ES-I3 (cell line): ENCODE data around the gene CCDC6.
"Not testable (repeated sequence)": the region's sequence is repeated elsewhere in the genome, so short reads cannot be mapped to it uniquely, and the experiment has no call there.

Experiments used
- H3K36me3 ChIP-seq: 2 replicates; pipeline ENCODE4 v1.6.1; 2013; ENCODE audit warnings: mild to moderate bottlenecking, low read length, control low read depth, moderate library complexity; ENCODE audit not compliant: insufficient read depth
- H3K4me1 ChIP-seq: 2 replicates; pipeline ENCODE4 v1.6.1; 2013; ENCODE audit warnings: mild to moderate bottlenecking, control low read depth, low read length; ENCODE audit not compliant: insufficient read depth
- H3K9ac ChIP-seq: 2 replicates; pipeline ENCODE4 v1.6.1; 2013; ENCODE audit warnings: low read depth, mild to moderate bottlenecking, low read length, moderate library complexity
- H3K9me3 ChIP-seq: 2 replicates; pipeline ENCODE4 v1.6.1; 2013; ENCODE audit warnings: mild to moderate bottlenecking, low read length, moderate library complexity; ENCODE audit not compliant: control insufficient read depth, insufficient read depth

Gene CCDC6

DNA sequence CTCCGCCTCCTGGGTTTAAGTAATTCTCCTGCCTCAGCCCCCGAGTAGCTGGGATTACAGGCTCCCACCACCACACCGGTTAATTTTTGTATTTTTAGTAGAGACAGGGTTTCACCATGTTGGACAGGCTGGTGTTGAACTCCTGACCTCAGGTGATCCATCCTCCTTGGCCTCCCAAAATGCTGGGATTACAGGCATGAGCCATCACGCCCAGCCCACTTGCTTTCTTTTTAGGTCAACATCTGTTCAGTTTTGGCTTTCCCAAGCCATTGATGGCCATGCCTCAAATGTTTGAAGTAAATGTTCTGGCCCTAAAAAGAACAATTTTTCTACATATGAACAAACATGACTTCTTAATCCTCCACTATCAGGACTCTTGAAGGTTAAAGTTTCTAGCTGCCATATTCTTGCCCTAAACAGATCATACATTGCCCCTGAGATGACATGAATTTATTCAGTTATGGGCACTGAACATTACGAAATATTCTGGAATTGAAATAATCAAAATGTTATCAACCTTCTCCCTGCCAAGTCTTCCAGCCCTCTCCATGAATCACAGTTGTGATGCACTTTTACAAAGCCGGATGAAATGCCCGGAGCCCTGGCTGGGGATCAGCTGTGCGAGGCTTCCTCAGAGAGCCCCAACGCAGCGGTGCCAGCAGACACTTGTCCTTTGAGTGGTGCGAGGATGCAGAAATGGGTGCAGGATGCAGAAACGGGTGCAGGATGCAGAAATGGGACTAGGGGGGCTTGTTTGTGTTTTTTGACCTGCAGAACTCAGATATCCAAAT is 156.0 kb downstream of the CCDC6 start:
- H3K9me3 ChIP-seq, result no peaks in the 10 kb centered on the region; the same call in 1 of the 2 replicates
- no peaks in the 10 kb centered on the region for H3K36me3 ChIP-seq
- no peak overlapping the region for H3K9ac ChIP-seq
- H3K4me1 ChIP-seq, result no peaks in the 10 kb centered on the region

DNA sequence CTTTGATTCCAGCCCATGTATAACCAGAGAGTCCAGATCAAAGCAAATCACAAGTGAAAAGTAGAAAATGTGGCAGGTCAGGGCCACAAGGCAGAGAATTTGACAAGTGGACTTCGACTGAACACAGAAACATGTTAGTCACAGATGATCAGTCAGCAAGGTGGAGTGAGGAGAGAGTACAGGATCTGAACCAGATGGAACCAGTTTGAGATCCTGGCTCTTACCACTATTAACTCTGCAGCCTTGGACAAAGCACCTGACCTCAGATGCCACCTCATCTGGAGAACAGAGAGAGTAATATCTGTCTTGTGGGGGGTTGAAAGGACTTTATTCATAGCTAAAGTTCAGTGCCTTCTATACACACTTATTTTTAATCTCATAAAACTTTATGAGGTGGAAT is 157.5 kb downstream of the CCDC6 start:
- Histone ChIP-seq H3K4me1 (no peaks in the 10 kb centered on the region), H3K36me3 (no peaks in the 10 kb centered on the region), H3K9ac (no peak overlapping the region), H3K9me3 (no peaks in the 10 kb centered on the region; the same call in 1 of the 2 replicates)

DNA sequence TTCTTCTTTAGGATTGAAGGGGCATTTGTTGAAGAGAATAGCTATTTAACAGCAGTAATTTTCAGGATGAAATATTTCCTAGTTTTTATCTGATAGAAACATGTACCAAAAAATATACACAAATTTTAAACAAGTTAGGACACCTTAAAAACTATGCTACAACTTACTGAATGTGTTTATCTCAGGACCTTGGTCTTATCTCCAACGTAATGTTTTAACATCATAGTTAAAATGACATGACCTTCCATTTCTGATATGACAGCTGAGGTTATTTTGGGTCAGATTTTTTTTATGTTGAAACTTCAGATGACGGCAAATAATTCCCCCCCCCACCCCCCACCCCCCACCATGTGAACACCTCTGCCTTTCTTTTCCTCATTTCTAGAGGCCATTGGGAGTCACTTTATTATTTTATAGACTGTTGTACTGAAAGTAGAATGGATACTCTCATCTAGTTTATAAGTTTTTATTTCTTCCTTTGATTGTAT is 161.1 kb downstream of the CCDC6 start:
- Histone ChIP-seq H3K9ac (no peak overlapping the region), H3K9me3 (peaks cover 2% of the 10 kb centered on the region), H3K36me3 (no peaks in the 10 kb centered on the region), H3K4me1 (no peaks in the 10 kb centered on the region)

DNA sequence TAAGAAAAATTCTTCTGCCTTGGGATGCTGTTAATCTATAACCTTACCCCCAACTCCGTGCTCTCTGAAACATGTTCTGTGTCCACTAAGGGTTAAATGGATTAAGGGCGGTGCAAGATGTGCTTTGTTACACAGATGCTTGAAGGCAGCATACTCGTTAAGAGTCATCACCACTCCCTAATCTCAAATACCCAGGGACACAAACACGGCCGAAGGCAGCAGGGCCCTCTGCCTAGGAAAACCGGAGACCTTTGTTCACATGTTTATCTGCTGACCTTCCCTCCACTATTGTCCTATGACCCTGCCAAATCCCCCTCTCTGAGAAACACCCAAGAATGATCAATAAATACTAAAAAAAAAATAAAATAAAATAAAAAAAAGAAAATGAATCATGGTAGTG is 161.6 kb downstream of the CCDC6 start:
- not testable (repeated sequence) for H3K9ac ChIP-seq, H3K9me3 ChIP-seq, H3K36me3 ChIP-seq, H3K4me1 ChIP-seq

DNA sequence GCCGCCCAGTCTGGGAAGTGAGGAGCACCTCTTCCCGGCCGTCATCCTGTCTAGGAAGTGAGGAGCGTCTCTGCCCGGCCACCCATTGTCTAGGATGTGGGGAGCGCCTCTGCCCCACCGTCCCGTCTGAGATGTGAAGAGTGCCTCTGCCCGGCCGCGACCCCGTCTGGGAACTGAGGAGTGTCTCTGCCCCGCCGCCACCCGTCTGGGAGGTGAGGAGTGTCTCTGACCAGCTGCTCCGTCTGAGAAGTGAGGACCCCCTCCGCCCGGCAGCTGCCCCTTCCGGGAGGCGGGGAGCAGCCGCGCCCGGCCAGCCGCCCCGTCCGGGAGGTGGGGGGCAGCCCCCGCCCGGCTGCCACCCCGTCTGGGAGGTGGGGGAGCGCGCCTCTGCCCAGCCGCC is 162.2 kb downstream of the CCDC6 start:
- H3K36me3 ChIP-seq, H3K9ac ChIP-seq, H3K9me3 ChIP-seq, H3K4me1 ChIP-seq: not testable (repeated sequence)

DNA sequence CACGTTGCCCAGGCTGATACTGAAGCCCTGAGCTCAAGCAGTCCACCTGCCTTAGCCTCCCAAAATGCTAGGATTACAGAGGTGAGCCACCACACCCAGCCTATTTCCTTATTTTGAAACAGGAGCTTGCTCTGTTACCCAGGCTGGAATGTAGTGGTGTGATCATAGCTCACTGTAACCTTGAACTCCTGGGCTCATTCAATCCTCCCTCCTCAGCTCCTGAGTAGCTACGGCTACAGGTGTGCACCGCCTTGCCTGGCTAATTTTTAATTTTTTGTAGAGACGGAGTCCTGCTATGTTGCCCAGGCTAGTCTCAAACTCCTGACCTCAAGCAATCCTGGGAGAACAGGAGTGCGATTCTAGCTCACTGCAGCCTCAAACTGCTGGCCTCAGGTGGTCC is 164.8 kb downstream of the CCDC6 start:
- Histone ChIP-seq H3K4me1 (no peaks in the 10 kb centered on the region), H3K36me3 (no peaks in the 10 kb centered on the region), H3K9me3 (peaks cover 2% of the 10 kb centered on the region; the same call in 1 of the 2 replicates)

DNA sequence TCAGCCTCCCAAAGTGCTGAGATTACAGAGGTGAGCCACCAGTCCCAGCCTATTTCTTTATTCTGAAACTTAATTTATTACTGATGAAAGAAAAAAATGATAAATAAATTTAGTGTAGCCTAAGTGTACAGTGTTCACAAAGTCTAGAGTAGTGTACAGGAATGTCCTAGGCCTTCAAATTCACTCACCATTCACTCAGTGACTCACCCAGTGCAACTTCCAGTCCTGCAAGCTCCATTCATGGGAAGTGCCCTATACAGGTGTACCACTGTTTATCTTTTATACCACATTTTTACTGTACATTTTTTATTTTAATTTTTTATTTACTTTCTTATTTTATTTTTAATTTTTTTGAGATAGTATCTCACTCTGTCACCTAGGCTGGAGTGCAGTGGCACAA is 165.3 kb downstream of the CCDC6 start:
- peaks cover 2% of the 10 kb centered on the region; the same call in 1 of the 2 replicates for H3K9me3 ChIP-seq
- no peaks in the 10 kb centered on the region for H3K4me1 ChIP-seq
- H3K9ac ChIP-seq, result no peak overlapping the region
- no peaks in the 10 kb centered on the region for H3K36me3 ChIP-seq

More for the DNA sequence above, 164.8 kb downstream of the CCDC6 start:
- H3K9ac ChIP-seq, result no peak overlapping the region
